ENCODE data around the gene DNPEP. TPM values are rescaled to one million over a fixed set of nuclear protein-coding genes. Genes with fewer than 3 reads are reported as not detected.

Gene DNPEP
- total and polyA plus RNA-seq, 2 of the 8 experiments (the other 6 are each of a cell fraction or from before 2014, with no cell fraction given), result 59.8 to 109 TPM

- no peak overlapping the region for H4K91ac ChIP-seq (replicated peaks; ENCODE audit: insufficient read length, low read length)
- no peak overlapping the region for H2BK20ac ChIP-seq (ENCODE audit: low read length)
- no peak overlapping the region for H3K4me2 ChIP-seq (ENCODE audit: insufficient read depth in 1 of 2, low read depth in 2 of 2, low read length in 2 of 2)
- H3K23me2 ChIP-seq (ENCODE audit: low read depth, low read length), result no peaks in the 10 kb centered on the region
- POLR2A ChIA-PET (ENCODE audit: partially characterized antibody), result no interaction called here
- no peak overlapping the region for H3K4me3 ChIP-seq (ENCODE audit: extremely low read depth in 1 of 4, insufficient read depth in 2 of 4, low read depth in 3 of 4, low read length in 4 of 4)
- no peak overlapping the region for H2BK120ac ChIP-seq (replicated peaks; ENCODE audit: low read depth, low read length)
- no peaks in the 10 kb centered on the region for H3K9me3 ChIP-seq (ENCODE audit: insufficient read depth in 2 of 2, low read depth in 1 of 2, low read length in 1 of 2)
- H3K36me3 ChIP-seq (ENCODE audit: control insufficient read depth in 2 of 4, insufficient read depth in 4 of 4, low read length in 3 of 4), result peaks cover 12 to 27% (median 22%) of the 10 kb centered on the region in 4 experiments
- H3K79me2 ChIP-seq (ENCODE audit: control insufficient read depth in 1 of 2, insufficient read depth in 2 of 2, low read length in 2 of 2), result no peaks in the 10 kb centered on the region
- no peak overlapping the region for H2AK5ac ChIP-seq (ENCODE audit: low read depth, low read length)
- H2BK15ac ChIP-seq (ENCODE audit: low read length), result no peak overlapping the region
- no peak overlapping the region for H4K8ac ChIP-seq (ENCODE audit: extremely low read depth, insufficient read depth, low read length)
- H4K5ac ChIP-seq (ENCODE audit: insufficient read length, low read depth, low read length), result no peak overlapping the region
- FAIRE-seq (no peak), DNase-seq (ENCODE audit: low read depth in 1 of 2, low spot score in 2 of 2) (no peak)
- peaks cover 2% of the 10 kb centered on the region for H3K79me1 ChIP-seq (ENCODE audit: low read depth, low read length)
- no peak overlapping the region for H3K18ac ChIP-seq (ENCODE audit: extremely low read depth, low read length)
- peaks cover 0 to 5% (median under 1%) of the 10 kb centered on the region in 4 experiments; a peak in 3 of 7 replicates for H3K4me1 ChIP-seq (replicated peaks in 1 of 4; ENCODE audit: control insufficient read depth in 3 of 4, insufficient read depth in 4 of 4, low read length in 3 of 4)
- H3K14ac ChIP-seq (ENCODE audit: insufficient read length), result no peak overlapping the region
- no peak overlapping the region for H3K4ac ChIP-seq (replicated peaks; ENCODE audit: insufficient read length, low read depth, low read length)
- CTCF ChIA-PET (ENCODE audit: partially characterized antibody), result interaction anchor here (1.0 to 1.5 kb wide), 2 partner anchors 14 to 19 kb away, joined by 3 to 4 read pairs; no protein-coding TSS in a partner anchor
- H3K56ac ChIP-seq (replicated peaks; ENCODE audit: insufficient read length, low read depth, low read length), result no peak overlapping the region
- H2BK5ac ChIP-seq (ENCODE audit: low read depth, low read length), result no peak overlapping the region
- H3K9ac ChIP-seq (replicated peaks in 1 of 4; ENCODE audit: extremely low read depth in 1 of 4, low read depth in 3 of 4, low read length in 3 of 4), result no peak overlapping the region
- peaks cover 0 to 5% of the 10 kb centered on the region in 2 experiments for H4K20me1 ChIP-seq (replicated peaks in 1 of 2; ENCODE audit: control insufficient read depth in 1 of 2, insufficient read depth in 2 of 2, low read length in 2 of 2)
- H3K27ac ChIP-seq (ENCODE audit: low read depth, low read length), result no peak overlapping the region
- H2AFZ ChIP-seq (ENCODE audit: low read length), result no peak overlapping the region
- no peak overlapping the region for H2BK12ac ChIP-seq (ENCODE audit: low read depth, low read length)
- no peak overlapping the region for H3K23ac ChIP-seq (ENCODE audit: insufficient read length)
- H3K27me3 ChIP-seq (replicated peaks in 1 of 4; ENCODE audit: control insufficient read depth in 3 of 4, extremely low read depth in 1 of 4, insufficient read depth in 3 of 4, low read length in 3 of 4), result no peaks in the 10 kb centered on the region
- 94% methylated on average over 9 of the region's 9 CpGs; no CpG with 5 or more reads in 1 of the 2 experiments for WGBS, 2 experiments (ENCODE audit: extremely low coverage in 1 of 2, insufficient coverage in 1 of 2, insufficient read length in 1 of 2, insufficient replicate concordance in 2 of 2, low coverage in 1 of 2, low lambda C conversion rate in 2 of 2, missing lambda C conversion rate in 1 of 2)
- no peak for TF ChIP-seq BRCA1 (IDR thresholded peaks at IDR 0.05; ENCODE audit: low read depth, low read length)
- TF ChIP-seq POU5F1 (IDR thresholded peaks at IDR 0.05; ENCODE audit: low read depth, low read length), result no peak
- no peak for TF ChIP-seq HDAC2 (IDR thresholded peaks at IDR 0.05; ENCODE audit: borderline replicate concordance in 1 of 2, low read depth in 2 of 2, low read length in 2 of 2)
- TF ChIP-seq BACH1 (IDR thresholded peaks at IDR 0.05; ENCODE audit: low read length), result no peak
- TF ChIP-seq CREB1 (IDR thresholded peaks at IDR 0.05), result no peak
- no peak for TF ChIP-seq EZH2 (IDR thresholded peaks at IDR 0.05; ENCODE audit: low read depth, low read length, severe bottlenecking)
- TF ChIP-seq SP4 (IDR thresholded peaks at IDR 0.05; ENCODE audit: low read length), result no peak
- TF ChIP-seq RAD21 (IDR thresholded peaks at IDR 0.05 in 1 of 2, conservative IDR thresholded peaks at IDR 0.05 in 1 of 2; ENCODE audit: low read depth in 2 of 2, low read length in 2 of 2), result no peak
- TF ChIP-seq SP1 (IDR thresholded peaks at IDR 0.05; ENCODE audit: low read depth, low read length), result no peak
Measured at GRCh38 chr2:219381448-219381847, 6.3 kb downstream of the DNPEP start.

Measured in H1 (cell line).